NOMO-1 treated with DMSO at 0.1 percent for 48 hours (cell line): ENCODE measurements around the gene YTHDF1.
"Not testable (repeated sequence)": the region's sequence is repeated elsewhere in the genome, so short reads cannot be mapped to it uniquely, and the experiment has no call there.

Experiments used
- DNase-seq: peaks from one replicate; lab custom pipeline; 2025; ENCODE audit not compliant: unreplicated experiment; lab: John Stamatoyannopoulos, UW

YTHDF1 gene

GRCh38 chr20:63216041-63216848 lies at the start of gene YTHDF1:
Gene YTHDF1 (minus strand): TSS chr20:63216131. CDS start chr20:63215892, 239 bp downstream.
- peak; percentile 97 for DNase-seq

GRCh38 chr20:63264519-63264918 lies 48.6 kb upstream of the YTHDF1 start:
- no peak for DNase-seq

- no peak for DNase-seq
Observed at GRCh38 chr20:63264000-63264399, 48.1 kb upstream of the YTHDF1 start.

GRCh38 chr20:63262836-63263235 lies 46.9 kb upstream of the YTHDF1 start:
- DNase-seq = no peak

DNA sequence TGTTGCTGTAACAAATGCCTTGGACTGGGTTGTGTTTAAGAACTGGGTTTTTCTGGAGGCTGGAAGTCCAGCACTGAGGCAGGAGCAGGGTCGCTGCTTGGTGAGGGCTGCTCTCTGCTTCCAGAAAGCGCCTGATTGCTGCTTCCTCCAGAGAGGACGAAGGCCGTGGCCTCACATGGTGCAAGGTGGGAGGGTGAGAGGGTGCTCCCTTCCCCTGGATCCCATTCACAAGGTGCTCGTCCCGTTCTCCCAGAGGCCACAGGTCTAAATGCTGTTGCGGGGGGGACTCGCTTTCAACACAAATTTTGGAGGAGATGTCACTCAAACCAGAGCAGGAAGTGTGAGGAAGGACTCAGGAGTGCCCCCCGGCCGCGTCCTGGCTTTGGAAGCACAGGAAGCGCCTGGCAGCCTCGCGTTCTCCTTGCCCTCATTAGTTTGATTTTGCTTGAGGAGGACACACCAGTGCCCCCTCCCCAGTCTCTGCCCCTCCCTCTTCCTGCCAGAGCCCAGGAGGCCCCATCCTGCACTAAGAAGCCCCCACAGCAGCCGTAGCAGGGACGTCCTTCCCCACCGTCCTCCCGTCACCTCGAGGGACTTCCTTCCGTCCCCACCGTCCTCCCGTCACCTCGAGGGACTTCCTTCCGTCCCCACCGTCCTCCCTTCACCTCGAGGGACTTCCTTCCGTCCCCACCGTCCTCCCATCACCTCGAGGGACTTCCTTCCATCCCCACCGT lies 46.0 kb upstream of the YTHDF1 start:
- DNase-seq = no peak

DNA sequence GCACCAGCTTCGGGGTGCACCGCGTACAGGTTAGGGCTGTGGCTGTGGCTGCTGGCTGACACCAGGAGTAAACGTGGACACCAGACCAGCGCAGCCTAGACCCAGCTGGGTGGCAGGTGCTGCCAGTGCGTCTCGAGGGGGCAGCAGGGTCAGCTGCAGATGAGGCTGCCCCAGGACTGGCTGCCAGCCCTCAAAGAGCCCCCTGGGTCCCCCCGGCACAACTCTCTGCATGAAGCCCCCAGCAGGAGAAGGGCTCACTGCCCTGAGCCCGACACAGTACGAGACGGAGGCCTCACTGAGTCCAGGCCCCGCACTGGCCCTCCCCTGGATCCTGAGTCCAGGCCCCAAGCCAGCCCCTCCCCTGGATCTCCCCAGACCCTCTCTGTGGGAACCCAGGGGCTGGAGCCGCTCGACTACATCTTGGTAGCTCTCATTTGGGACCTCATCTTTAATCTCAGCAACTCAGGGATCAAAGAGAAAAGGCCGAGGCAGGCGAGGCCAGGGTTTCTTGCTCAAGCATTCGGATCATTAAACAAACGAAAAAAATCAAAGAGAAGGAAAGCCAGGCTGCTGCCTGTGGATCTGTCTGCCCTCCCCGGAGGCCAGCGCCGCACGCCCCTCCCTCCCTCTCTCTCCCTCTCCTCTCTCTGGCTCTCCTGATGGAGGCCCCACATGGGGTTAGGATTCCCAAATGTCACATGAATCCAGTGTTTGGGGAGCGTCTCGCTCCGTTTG lies 45.3 kb upstream of the YTHDF1 start:
- no peak for DNase-seq

DNA sequence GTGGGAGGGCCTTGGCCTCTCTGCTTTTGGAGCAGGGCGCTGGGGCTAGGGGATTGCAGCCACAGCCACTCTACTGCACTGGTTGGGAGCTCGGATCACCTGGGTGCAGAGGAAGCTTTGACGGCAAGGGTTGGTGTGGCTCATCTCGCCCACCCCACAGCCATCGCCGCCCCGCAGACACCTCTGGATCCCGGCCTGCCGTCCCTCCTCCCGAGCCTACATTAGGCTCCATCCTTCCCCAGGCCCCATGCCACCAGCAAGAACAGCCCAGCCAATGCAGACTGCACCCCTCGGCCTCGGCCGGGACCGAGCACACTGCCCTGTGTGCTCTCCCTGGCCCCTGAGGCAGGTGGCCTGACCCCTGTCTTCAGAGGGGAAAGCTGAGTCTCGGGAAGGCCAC lies 44.6 kb upstream of the YTHDF1 start:
- no peak for DNase-seq

DNA sequence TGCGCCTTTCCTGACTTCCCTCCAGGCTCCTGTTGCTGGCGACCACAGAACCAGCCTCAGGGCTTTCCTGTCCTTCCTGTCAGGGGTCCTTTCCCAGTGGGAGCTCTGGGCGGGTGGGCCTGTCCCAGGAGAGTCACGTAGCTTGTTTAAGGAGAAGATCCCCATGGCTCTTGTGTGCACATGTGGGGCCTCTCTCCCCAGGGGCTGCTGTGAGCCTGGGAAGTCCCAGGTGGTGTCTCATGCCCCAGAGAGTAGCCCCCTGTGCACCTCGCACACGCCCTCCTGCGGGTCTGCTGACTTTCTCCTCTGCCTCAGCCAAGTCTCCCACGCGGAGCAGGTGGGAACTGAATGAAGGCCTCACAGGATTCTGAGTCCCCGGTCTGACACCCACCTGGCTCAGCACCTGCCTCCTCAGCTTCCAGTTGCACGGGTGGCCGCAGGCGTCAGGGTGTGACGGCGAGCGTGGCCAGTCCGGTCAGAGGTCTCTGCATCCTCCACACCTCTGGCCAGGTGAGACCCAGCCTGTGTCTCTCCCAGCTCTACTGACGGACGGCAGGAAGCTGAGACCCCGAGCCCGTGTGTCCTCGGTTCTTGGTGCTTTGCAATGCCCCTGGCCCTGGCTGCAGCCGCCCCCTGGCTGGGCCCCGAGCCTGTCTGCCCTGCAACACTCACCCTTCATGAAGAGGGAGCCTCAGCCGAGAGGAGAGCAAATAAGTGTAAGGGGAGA lies 44.0 kb upstream of the YTHDF1 start:
- DNase-seq = no peak

- no peak for DNase-seq
Observed at GRCh38 chr20:63258781-63259180, 42.9 kb upstream of the YTHDF1 start.

- DNase-seq = no peak
Observed at GRCh38 chr20:63257629-63258028, 41.7 kb upstream of the YTHDF1 start.

- DNase-seq = no peak
Observed at GRCh38 chr20:63256954-63257353, 41.0 kb upstream of the YTHDF1 start.

- DNase-seq = no peak
Observed at GRCh38 chr20:63255931-63256704, 40.2 kb upstream of the YTHDF1 start.

- no peak for DNase-seq
Observed at GRCh38 chr20:63254606-63255384, 38.9 kb upstream of the YTHDF1 start.

- no peak for DNase-seq
Observed at GRCh38 chr20:63254232-63254605, 38.3 kb upstream of the YTHDF1 start, which contains the start of gene NKAIN4. Gene NKAIN4 (minus strand): TSS chr20:63254463. CDS start chr20:63254450, 13 bp downstream.

DNA sequence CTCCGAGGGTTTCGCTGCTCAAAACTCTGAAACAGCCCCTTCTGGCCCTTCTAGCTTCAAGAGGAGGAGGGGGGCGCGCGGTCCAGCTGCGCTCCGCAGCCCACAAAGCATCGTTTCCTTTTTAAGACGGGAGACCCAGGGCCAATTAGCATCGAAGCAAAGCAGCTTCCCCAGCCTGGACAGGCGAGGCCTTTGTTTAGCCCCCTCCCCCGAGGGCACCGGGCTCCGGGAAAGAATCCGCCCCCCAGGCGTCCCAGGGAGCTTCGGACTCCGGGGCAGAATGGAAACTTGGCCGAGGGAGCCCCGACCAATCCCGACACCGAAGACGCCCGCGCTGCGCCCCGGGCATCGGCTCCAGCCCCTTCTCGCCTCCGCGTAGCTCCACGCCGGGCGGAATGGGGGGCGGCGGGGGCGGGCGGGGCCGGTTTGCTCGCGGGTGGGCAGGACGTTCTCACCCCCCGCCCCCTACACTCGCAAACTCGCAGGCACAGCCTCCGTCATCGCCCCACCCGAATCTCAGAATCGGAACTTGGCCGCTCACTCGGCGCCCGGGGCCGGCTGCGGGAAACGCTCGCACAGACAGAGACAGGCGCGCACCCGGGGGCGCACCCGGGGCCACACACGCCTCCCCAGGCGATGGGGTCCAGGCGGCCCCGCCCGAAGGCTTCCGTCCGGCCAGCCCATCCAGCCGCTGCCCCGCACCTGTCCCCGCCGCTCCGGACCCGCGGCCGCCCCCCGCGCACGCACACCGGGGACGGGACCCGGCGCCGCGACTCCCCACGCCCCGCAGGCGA lies 37.7 kb upstream of the YTHDF1 start:
- no peak for DNase-seq

GRCh38 chr20:63253065-63253437 lies 37.1 kb upstream of the YTHDF1 start:
- no peak for DNase-seq

- DNase-seq = no peak
Observed at GRCh38 chr20:63252284-63252711, 36.4 kb upstream of the YTHDF1 start.

GRCh38 chr20:63251350-63251749 lies 35.4 kb upstream of the YTHDF1 start:
- DNase-seq = not testable (repeated sequence)

DNA sequence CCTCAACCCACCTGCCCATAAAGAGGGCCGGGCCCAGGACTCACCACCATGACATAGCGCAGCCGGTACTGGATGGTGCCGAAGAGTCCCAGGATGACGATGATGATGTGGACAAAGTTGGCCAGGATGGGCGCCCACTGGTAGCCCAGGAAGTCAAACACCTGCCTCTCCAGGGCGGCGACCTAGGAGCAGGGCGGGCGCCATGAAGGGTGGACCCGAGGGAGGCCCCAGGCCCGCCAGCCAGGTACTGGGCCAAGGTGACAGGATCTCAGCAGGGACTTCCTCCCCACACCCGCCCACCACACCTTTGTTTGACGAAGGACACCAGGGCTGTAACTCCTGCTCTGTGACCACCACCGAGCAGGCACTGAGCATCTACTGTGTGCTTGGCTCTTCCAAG lies 34.0 kb upstream of the YTHDF1 start:
- no peak for DNase-seq
